ENCODE measurements around the gene PRKACB. TPM values are rescaled to one million over a fixed set of nuclear protein-coding genes. Genes with fewer than 3 reads are reported as not detected.

PRKACB gene
- total RNA-seq, 2 donors from 2014 or later: 25.2 to 35.0 TPM

- TF ChIP-seq, protein P1, sequence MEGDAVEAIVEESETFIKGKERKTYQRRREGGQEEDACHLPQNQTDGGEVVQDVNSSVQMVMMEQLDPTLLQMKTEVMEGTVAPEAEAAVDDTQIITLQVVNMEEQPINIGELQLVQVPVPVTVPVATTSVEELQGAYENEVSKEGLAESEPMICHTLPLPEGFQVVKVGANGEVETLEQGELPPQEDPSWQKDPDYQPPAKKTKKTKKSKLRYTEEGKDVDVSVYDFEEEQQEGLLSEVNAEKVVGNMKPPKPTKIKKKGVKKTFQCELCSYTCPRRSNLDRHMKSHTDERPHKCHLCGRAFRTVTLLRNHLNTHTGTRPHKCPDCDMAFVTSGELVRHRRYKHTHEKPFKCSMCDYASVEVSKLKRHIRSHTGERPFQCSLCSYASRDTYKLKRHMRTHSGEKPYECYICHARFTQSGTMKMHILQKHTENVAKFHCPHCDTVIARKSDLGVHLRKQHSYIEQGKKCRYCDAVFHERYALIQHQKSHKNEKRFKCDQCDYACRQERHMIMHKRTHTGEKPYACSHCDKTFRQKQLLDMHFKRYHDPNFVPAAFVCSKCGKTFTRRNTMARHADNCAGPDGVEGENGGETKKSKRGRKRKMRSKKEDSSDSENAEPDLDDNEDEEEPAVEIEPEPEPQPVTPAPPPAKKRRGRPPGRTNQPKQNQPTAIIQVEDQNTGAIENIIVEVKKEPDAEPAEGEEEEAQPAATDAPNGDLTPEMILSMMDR (IDR thresholded peaks at IDR 0.05): no peak
- Histone ChIP-seq H3K4me3 (no peak overlapping the region), H3K27ac (no peak overlapping the region), H3K36me3 (no peaks in the 10 kb centered on the region), H3K9me3 (peaks cover 0 to 7% of the 10 kb centered on the region in 2 donors), H3K4me1 (no peaks in the 10 kb centered on the region), H3K27me3 (no peaks in the 10 kb centered on the region)
- no peak for DNase-seq (ENCODE audit: low spot score)
Observed at GRCh38 chr1:84246213-84246612, 102.1 kb downstream of the PRKACB start.

DNA sequence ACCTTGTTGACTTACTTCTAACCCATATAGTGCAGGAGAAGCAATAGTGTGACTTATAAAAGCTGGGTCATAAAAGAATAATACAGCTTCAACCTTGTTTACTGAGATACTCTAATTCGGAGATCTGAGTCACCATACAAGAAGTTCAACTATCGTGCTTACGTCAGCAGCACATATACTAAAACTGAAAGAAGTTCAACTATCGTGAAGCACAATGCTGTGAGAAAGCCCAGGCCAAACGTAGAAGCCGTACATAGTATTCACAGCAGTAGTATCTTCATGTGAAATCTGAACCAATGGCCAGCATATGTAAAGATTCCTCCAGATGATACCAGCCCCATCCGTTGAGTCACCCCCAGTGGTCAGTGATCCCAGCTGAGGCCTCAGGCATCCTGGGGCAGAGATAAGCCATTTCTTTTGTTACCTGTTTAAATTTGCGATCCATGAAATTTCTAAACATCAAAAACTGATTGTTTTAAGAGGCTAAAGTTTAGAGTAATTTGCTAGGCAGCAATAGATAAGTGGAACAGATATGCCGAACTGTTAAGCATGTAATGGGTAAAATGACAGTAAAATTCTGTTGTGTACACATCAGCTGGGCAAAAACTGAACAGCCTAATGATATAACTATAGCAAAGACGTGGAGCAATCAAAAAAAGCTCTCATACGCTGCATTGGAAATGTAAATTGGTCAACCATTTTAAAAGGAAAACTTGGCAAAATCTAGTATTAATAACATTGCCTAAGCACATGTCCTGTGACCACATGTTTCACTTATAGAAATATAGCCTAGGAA lies 103.6 kb downstream of the PRKACB start:
- Histone ChIP-seq H3K4me1 (no peaks in the 10 kb centered on the region), H3K4me3 (no peak overlapping the region), H3K27ac (no peak overlapping the region), H3K9me3 (peaks cover 0 to 7% of the 10 kb centered on the region in 2 donors), H3K27me3 (no peaks in the 10 kb centered on the region), H3K36me3 (no peaks in the 10 kb centered on the region)
- no peak for DNase-seq (ENCODE audit: low spot score)
- TF ChIP-seq, protein P1 (IDR thresholded peaks at IDR 0.05): no peak

GRCh38 chr1:84250668-84251067 lies 106.6 kb downstream of the PRKACB start:
- Histone ChIP-seq H3K9me3 (no peaks in the 10 kb centered on the region), H3K4me3 (no peak overlapping the region), H3K36me3 (no peaks in the 10 kb centered on the region), H3K4me1 (peaks cover 0 to 15% of the 10 kb centered on the region in 2 donors), H3K27ac (no peak overlapping the region), H3K27me3 (no peaks in the 10 kb centered on the region)
- no peak for DNase-seq (ENCODE audit: low spot score)
- TF ChIP-seq, protein P1 (IDR thresholded peaks at IDR 0.05): no peak

DNA sequence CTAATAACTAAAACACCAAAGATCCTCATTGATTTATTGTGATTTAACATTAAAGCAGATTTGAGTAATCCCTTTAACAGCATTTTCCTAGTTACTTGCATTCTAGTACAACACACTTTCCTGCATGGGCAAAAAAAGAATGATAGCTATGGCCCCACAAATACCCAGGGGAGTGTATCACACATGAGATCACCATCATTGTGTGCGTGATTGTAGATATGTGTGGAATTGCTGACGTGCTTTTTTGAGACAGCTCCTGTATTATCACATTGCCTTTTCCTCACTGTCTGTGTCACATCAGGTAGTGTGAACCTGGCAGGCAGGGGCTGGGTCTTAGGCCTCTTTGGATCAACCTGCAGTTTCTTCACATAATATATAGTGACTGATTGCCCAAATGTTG lies 109.0 kb downstream of the PRKACB start:
- TF ChIP-seq, protein P1 (IDR thresholded peaks at IDR 0.05): no peak
- Histone ChIP-seq H3K36me3 (no peaks in the 10 kb centered on the region), H3K27me3 (no peaks in the 10 kb centered on the region), H3K4me1 (peaks cover 0 to 17% of the 10 kb centered on the region in 2 donors), H3K27ac (no peak overlapping the region), H3K4me3 (no peak overlapping the region), H3K9me3 (no peaks in the 10 kb centered on the region)
- no peak for DNase-seq (ENCODE audit: low spot score)

DNA sequence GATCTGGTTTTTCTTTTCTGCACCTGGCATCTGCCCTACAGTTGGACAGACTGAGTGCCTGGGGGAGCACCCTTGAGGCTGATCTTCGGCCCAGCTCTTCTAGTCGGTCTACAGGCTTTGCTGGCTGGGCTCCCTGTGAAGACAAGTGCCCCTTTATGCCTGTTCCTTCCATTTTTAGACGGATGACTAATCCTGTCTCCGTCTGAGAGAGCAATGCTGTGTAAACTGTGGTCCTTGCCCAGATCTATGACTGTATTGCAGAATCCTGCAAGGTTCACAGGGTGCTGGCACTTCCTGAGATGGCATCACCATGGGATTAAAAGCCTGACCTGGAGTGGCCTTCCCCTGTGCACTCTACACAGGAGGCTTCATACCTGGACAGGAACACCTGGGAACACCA lies 109.8 kb downstream of the PRKACB start:
- H3K9me3 ChIP-seq: no peaks in the 10 kb centered on the region
- TF ChIP-seq, protein P1 (IDR thresholded peaks at IDR 0.05): no peak
- no peaks in the 10 kb centered on the region for H3K36me3 ChIP-seq
- H3K27me3 ChIP-seq: no peaks in the 10 kb centered on the region
- DNase-seq (ENCODE audit: low spot score): no peak
- peaks cover 0 to 17% of the 10 kb centered on the region in 2 donors for H3K4me1 ChIP-seq
- H3K27ac ChIP-seq: peak overlapping the region in 1 of 2 donors; percentile 24
- no peak overlapping the region for H3K4me3 ChIP-seq
